MM.1S (cell line): ENCODE results near the gene DRD3.

Source experiments
- DNase-seq: peaks from one replicate; pipeline ENCODE4 v3.0.0-alpha.2; 2015
- H2AFZ ChIP-seq: fragments of 300-600 bp; sonication (generic); 2 replicates; pipeline ENCODE4 v1.6.0; 2016; ENCODE audit warnings: antibody characterized with exemption, low read length
- H3F3A ChIP-seq: fragments of 300-600 bp; sonication (generic); 2 replicates; pipeline ENCODE4 v1.6.1; 2016; ENCODE audit warnings: mild to moderate bottlenecking, antibody characterized with exemption, low read length, moderate library complexity, mixed read lengths; ENCODE audit not compliant: insufficient read depth
- H3K27ac ChIP-seq: fragments of 300-600 bp; sonication (generic); 2 replicates; pipeline ENCODE4 v1.5.1; 2016; ENCODE audit warnings: mild to moderate bottlenecking, low read length
- H3K27me3 ChIP-seq: fragments of 300-600 bp; sonication (generic); replicated peaks from 2 replicates; pipeline ENCODE4 v1.6.0; 2016; ENCODE audit warnings: low read length; ENCODE audit not compliant: insufficient read depth
- H3K36me3 ChIP-seq: fragments of 300-600 bp; sonication (generic); replicated peaks from 2 replicates; pipeline ENCODE4 v1.6.1; 2016; ENCODE audit warnings: mild to moderate bottlenecking, low read length, mixed read lengths; ENCODE audit not compliant: insufficient read depth
- H3K4me1 ChIP-seq: fragments of 300-600 bp; sonication (generic); 2 replicates; pipeline ENCODE4 v1.6.1; 2016; ENCODE audit warnings: low read length, mixed read lengths
- H3K4me2 ChIP-seq: fragments of 300-600 bp; sonication (generic); 2 replicates; pipeline ENCODE4 v1.6.0; 2016; ENCODE audit warnings: low read depth, low read length
- H3K4me3 ChIP-seq: fragments of 300-600 bp; sonication (generic); 2 replicates; pipeline ENCODE4 v1.5.1; 2016; ENCODE audit warnings: low read length, mixed read lengths
- H3K79me2 ChIP-seq: fragments of 300-600 bp; sonication (generic); 2 replicates; pipeline ENCODE4 v1.6.1; 2016; ENCODE audit warnings: mixed run types, low read length, mixed read lengths
- H3K9ac ChIP-seq: fragments of 300-600 bp; sonication (generic); 2 replicates; pipeline ENCODE4 v1.6.1; 2016; ENCODE audit warnings: low read length, mixed read lengths
- H3K9me2 ChIP-seq: fragments of 300-600 bp; sonication (generic); replicated peaks from 2 replicates; pipeline ENCODE4 v1.6.1; 2016; ENCODE audit warnings: mild to moderate bottlenecking, low read length, mixed read lengths; ENCODE audit not compliant: insufficient read depth
- H3K9me3 ChIP-seq: fragments of 300-600 bp; sonication (generic); replicated peaks from 2 replicates; pipeline ENCODE4 v1.6.1; 2016; ENCODE audit warnings: mild to moderate bottlenecking, low read length, mixed read lengths; ENCODE audit not compliant: insufficient read depth
- H4K20me1 ChIP-seq: fragments of 300-600 bp; sonication (generic); 2 replicates; pipeline ENCODE4 v1.6.1; 2016; ENCODE audit warnings: mild to moderate bottlenecking, low read length, moderate library complexity, mixed read lengths; ENCODE audit not compliant: insufficient read depth
- CTCF ChIP-seq: fragments of 300-600 bp; sonication (generic); IDR thresholded peaks from 2 replicates; pipeline ENCODE4 v1.5.1; 2016; ENCODE audit warnings: antibody characterized with exemption, low read length, mixed read lengths
- EZH2 ChIP-seq: fragments of 300-600 bp; sonication (generic); optimal IDR thresholded peaks from 2 replicates; pipeline ENCODE3; 2017; ENCODE audit warnings: low read depth, mild to moderate bottlenecking, antibody characterized with exemption, low read length, mixed read lengths
- EZH2phosphoT487 ChIP-seq: fragments of 300-600 bp; sonication (generic); IDR thresholded peaks from 2 replicates; pipeline ENCODE4 v1.6.1; 2018; ENCODE audit warnings: antibody characterized with exemption, low read length

DRD3 gene

DNA sequence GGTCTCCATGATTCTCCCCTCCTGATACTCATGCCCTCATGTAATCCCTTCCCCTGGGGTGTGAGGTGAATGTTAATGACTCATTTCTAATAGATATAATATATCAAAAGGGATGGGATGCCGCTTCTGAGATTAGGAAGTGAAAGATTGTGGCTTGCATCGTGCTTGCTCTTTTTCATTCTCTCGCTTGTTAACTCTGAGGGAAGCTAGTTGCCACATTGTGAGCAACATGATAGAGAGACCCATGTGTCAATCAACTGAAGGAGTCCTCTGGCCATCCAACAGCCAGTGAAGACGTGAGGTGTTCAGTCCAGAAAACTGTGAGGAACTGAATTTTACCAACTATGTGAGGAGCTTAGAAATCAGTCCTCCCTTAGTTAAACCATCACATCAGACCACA, 28.9 kb upstream of the DRD3 start:
- H3K4me3 ChIP-seq, result no peak overlapping the region
- TF ChIP-seq CTCF, result no peak
- TF ChIP-seq EZH2, result no peak
- no peak for TF ChIP-seq EZH2phosphoT487
- no peaks in the 10 kb centered on the region for H3K9me3 ChIP-seq
- H3K36me3 ChIP-seq, result no peaks in the 10 kb centered on the region
- no peaks in the 10 kb centered on the region for H3K79me2 ChIP-seq
- H3K9me2 ChIP-seq, result no peaks in the 10 kb centered on the region
- no peak overlapping the region for H3K9ac ChIP-seq
- no peaks in the 10 kb centered on the region for H3K4me1 ChIP-seq
- H2AFZ ChIP-seq, result no peak overlapping the region
- H3K4me2 ChIP-seq, result no peak overlapping the region
- H3K27me3 ChIP-seq, result no peaks in the 10 kb centered on the region
- H3K27ac ChIP-seq, result no peak overlapping the region
- DNase-seq, result peak; percentile 31
- H4K20me1 ChIP-seq, result no peaks in the 10 kb centered on the region
- H3F3A ChIP-seq, result no peaks in the 10 kb centered on the region

DNA sequence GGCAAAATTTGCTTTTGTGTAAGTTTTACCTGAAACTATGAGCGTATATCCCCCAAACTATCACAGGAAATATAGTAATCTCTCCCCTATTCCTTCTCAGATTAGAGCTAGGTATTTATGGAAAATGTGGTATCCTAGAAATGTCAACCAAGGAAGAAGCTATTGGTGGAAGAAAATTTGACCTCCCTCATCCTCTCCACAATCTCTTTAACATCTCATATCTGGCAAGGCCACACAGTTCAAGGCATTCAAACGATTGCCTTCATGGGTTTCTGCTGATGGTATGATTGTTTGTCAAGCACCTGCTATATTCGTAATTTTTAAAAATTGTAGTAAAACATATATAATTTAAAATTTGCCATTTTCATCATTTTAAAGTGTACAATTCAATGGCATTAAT, 27.5 kb upstream of the DRD3 start:
- Histone ChIP-seq H3K27me3 (no peaks in the 10 kb centered on the region), H3K36me3 (no peaks in the 10 kb centered on the region), H3K4me3 (no peak overlapping the region), H3K4me2 (no peak overlapping the region), H3K79me2 (no peaks in the 10 kb centered on the region), H3K4me1 (no peaks in the 10 kb centered on the region), H3K9ac (no peak overlapping the region), H3K27ac (no peak overlapping the region), H2AFZ (no peak overlapping the region), H4K20me1 (no peaks in the 10 kb centered on the region), H3K9me2 (no peaks in the 10 kb centered on the region), H3K9me3 (no peaks in the 10 kb centered on the region), H3F3A (no peaks in the 10 kb centered on the region)
- no peak for DNase-seq
- no peak for TF ChIP-seq EZH2
- no peak for TF ChIP-seq CTCF
- no peak for TF ChIP-seq EZH2phosphoT487

DNA sequence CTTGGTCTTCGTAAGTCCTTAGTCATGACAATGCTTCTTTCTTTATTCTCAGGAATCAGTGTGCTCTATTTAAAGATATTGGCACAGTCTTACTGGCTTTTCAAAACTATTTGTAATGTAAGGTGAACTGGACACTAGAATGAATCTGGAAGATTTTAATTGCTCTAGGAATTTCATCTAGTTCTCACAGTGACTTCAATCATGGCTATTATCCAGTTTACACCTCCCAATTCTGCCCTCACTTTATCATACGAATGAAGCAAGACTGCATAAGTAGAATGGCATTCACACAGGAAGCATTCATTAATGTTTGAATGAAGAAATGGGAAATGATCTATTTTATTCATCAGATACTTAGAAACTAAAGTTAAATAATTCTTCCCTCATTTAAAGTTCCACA, 26.7 kb upstream of the DRD3 start:
- Histone ChIP-seq H3K9ac (no peak overlapping the region), H3K4me3 (no peak overlapping the region), H3F3A (no peaks in the 10 kb centered on the region), H3K27ac (no peak overlapping the region), H3K27me3 (no peaks in the 10 kb centered on the region), H4K20me1 (no peaks in the 10 kb centered on the region), H3K79me2 (no peaks in the 10 kb centered on the region), H3K9me2 (no peaks in the 10 kb centered on the region), H3K9me3 (no peaks in the 10 kb centered on the region), H3K4me1 (no peaks in the 10 kb centered on the region), H3K36me3 (no peaks in the 10 kb centered on the region), H2AFZ (no peak overlapping the region), H3K4me2 (no peak overlapping the region)
- DNase-seq, result no peak
- TF ChIP-seq EZH2phosphoT487 (no peak), EZH2 (no peak), CTCF (no peak)

DNA sequence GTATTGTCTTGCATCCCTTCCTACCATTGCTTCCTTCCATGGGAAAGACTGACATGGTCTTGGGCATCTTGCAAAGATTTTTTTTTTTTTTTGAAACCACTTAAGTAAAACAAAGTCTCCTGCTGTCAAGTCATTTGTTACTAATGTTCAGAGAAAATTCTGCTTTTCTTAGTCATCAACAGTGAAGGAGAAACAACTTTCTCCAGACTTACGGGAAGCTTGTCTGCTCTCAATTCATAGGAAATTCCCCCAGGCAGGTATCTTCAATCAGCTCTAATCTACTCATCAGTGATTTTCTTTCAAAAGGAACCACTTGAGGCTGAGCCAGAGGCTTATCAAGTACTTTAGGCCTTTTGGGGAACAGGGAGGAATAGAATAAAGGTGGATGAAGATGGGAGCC, 15.9 kb upstream of the DRD3 start:
- no peak overlapping the region for H3K9ac ChIP-seq
- H3K27ac ChIP-seq, result no peak overlapping the region

More for the DNA sequence above, 15.9 kb upstream of the DRD3 start:
- no peaks in the 10 kb centered on the region for H3K36me3 ChIP-seq
- H2AFZ ChIP-seq, result no peak overlapping the region
- no peaks in the 10 kb centered on the region for H3F3A ChIP-seq
- H3K79me2 ChIP-seq, result no peaks in the 10 kb centered on the region
- no peak for DNase-seq
- no peaks in the 10 kb centered on the region for H3K9me3 ChIP-seq
- TF ChIP-seq EZH2, result no peak
- no peak for TF ChIP-seq CTCF
- H3K9me2 ChIP-seq, result no peaks in the 10 kb centered on the region
- H3K4me1 ChIP-seq, result no peaks in the 10 kb centered on the region
- no peaks in the 10 kb centered on the region for H3K27me3 ChIP-seq
- H4K20me1 ChIP-seq, result no peaks in the 10 kb centered on the region
- no peak overlapping the region for H3K4me2 ChIP-seq
- H3K4me3 ChIP-seq, result no peak overlapping the region
